ENCODE results near the gene CLCN2.

The CLCN2 gene

DNA sequence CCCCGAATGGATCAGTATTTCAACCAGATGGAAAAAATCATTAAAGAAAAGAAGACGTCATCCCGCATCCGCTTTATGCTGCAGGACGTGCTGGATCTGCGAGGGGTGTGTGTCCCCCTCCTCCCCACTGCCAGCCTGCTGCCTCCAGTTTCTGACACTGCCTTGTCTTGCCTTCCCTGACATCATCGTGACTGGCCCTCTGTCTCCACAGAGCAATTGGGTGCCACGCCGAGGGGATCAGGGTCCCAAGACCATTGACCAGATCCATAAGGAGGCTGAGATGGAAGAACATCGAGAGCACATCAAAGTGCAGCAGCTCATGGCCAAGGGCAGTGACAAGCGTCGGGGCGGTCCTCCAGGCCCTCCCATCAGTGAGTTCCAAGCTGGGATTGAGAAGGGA lies 36.1 kb downstream of the CLCN2 start:
- no peak for DNase-seq (ENCODE audit: low spot score)

DNA sequence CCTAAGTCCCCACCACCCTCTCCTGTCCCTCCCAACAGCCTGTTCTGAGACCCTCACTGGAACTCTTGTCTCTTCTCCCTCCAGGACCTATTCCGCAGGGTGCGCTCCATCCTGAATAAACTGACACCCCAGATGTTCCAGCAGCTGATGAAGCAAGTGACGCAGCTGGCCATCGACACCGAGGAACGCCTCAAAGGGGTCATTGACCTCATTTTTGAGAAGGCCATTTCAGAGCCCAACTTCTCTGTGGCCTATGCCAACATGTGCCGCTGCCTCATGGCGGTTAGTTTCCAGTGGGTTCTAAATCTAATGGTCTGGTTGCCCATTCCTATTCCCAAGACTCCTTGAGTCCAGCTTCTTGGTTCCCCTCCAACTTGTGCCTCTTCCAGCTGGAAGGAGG lies 37.7 kb downstream of the CLCN2 start:
- no peak for DNase-seq (ENCODE audit: low spot score)

DNA sequence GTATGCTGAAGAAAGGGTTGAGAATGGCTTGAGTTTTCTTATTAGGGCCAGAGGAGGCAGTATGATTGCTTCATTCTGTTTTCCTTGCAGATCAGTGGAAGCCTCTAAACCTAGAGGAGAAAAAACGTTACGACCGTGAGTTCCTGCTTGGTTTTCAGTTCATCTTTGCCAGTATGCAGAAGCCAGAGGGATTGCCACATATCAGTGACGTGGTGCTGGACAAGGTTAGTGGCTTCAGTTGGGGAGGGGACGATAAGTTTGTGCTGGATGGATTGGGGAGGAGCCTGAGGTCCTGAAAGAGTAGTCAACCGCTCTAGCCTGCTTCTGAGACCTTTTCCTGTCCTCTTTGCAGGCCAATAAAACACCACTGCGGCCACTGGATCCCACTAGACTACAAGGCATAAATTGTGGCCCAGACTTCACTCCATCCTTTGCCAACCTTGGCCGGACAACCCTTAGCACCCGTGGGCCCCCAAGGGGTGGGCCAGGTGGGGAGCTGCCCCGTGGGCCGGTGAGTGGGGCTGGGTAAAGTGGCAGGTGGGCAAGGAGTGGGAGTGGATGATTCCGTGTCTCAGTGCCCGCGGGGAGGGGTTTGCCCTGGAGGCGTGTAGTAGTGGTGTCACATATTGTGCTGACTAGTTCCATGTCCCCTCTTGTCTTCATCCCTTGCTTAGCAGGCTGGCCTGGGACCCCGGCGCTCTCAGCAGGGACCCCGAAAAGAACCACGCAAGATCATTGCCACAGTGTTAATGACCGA lies 38.5 kb downstream of the CLCN2 start:
- no peak for DNase-seq (ENCODE audit: low spot score)

DNA sequence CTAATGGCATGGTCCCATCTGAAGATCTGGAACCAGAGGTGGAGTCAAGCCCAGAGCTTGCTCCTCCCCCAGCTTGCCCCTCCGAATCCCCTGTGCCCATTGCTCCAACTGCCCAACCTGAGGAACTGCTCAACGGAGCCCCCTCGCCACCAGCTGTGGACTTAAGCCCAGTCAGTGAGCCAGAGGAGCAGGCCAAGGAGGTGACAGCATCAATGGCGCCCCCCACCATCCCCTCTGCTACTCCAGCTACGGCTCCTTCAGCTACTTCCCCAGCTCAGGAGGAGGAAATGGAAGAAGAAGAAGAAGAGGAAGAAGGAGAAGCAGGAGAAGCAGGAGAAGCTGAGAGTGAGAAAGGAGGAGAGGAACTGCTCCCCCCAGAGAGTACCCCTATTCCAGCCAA lies 39.7 kb downstream of the CLCN2 start:
- DNase-seq (ENCODE audit: low spot score): no peak

DNA sequence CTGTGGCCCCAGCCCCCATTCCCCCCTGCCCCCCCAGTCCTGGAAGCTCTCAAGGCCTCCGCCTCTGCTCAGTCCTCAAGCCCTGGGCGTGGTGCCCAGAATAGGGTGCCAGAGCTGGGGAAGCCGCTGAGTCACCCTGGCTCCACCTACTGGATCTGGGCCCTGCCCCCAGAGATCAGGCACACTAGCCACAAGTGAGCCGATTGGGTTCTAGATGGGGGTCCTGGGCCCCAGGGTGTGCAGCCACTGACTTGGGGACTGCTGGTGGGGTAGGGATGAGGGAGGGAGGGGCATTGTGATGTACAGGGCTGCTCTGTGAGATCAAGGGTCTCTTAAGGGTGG lies 41.3 kb downstream of the CLCN2 start:
- peak; percentile 46 for DNase-seq (ENCODE audit: low spot score)

DNA sequence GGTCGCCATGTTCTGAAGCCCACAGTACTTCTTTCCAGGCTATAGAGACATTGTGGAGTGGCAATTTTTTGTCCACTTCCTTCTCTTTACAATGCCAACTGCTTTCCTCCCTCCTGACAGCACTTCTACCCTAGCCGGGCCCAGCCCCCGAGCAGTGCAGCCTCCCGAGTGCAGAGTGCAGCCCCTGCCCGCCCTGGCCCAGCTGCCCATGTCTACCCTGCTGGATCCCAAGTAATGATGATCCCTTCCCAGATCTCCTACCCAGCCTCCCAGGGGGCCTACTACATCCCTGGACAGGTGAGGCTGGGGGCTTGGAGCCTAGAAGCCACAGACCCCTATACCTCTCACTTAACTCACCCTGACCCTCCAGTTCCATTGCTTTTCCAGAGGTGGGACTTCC lies 44.2 kb downstream of the CLCN2 start:
- DNase-seq (ENCODE audit: low spot score): no peak

DNA sequence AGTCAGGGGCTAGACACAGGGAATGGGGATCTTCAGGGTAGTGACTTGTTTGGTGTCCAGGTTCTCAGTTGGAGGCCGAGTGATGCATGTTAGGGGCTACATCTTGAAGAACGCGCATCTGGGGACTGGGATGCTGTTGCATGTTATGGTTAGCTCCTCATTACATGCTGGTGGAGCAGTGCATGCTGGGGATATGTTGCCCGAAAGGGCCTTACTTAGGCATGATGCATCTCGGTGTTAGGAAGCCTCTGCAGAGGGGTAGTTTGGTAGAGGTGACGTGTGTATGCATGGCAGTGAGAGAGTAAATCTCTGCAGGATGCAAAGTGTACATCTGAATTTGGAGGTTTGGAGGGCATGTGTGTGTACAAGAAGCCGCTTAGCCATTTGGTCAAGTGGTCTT lies 44.6 kb downstream of the CLCN2 start:
- DNase-seq (ENCODE audit: low spot score): no peak

DNA sequence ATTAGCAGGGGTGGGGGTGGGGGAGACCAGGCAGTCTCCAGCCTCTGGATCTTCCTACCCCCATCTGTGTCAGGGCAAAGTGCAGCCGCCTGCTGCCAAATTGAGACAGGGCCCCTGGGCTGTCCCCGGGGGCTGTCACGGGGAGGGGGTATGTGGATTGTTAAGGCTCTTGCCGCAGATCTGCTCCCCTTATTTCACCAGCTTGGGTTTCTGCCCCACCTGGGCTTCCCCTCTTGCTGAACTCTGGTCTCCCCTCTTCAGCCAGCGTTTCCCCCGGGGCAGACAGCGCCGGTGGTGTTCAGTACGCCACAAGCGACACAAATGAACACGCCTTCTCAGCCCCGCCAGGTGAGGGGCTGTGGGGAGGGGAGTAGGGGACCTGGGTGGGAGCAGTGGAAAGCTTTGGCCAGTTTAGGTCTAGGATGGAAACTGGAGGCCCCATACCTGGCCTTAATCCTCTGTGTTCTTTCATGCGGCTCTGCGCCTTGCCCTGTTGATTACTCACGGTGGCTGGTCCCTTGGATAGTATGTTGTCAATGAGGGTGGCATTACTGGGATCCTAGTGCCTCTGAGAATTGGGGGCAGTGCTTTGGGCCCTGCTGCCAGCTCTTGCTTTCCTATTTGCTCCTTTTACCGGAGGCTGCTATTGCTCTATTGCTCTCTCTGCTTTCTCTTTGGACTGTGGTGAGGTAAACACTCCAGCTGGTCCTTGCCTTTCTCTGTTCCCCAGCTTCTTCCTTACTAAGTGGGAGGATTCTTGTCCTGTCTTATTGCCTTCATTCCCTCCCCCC lies 45.3 kb downstream of the CLCN2 start:
- peak; percentile 6 for DNase-seq (ENCODE audit: low spot score)

DNA sequence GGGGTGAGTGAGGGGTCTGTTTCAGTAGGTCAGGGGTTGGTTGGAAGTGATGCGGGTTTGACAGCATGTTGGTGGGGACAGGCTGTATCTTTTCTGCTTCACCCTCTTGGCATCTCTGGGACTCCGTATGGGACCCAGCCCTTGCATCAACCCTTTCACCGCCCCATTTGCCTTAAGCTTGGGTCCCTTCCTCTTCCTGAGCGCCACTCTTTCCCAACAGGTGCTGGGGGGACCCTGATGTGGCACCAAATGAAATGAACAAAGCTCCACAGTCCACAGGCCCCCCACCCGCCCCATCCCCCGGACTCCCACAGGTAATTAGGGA lies 45.9 kb downstream of the CLCN2 start:
- no peak for DNase-seq (ENCODE audit: low spot score)

DNA sequence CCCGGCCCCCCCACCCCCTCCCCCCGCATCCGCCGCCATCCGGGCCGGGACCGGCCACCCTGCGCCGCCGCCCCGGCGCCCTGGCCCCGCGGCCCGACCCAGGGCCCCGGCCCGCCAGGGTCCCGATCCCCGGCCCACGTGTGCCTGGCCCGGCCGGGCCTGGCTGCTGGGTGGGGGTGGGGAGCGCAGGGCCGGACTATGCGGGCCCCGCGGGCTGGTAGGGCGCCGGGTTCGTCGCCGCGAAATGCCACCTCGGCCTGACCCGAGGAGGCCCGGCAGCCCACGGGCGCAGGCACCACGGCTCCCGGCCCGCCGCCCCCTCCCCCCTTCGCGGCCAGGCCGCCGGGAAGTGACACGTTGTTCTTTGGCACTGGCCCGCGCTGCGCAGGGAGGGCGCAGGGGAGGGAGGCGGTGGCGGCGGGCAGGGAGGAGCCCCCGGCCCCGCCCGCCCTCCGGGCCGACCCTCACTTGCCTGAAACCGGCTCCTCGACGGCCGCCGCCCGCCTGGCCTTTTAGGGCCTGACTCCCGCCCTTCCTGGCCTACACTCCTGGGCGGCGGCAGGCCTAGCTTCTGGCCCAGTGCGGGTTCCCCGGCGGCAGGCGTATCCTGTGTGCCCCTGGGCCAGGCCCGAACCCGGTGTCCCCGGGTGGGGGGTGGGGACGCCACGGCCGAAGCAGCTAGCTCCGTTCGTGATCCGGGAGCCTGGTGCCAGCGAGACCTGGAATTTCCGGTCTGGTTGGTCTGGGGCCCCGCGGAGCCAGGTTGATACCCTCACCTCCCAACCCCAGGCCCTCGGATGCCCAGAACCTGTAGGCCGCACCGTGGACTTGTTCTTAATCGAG lies 46.5 kb downstream of the CLCN2 start:
- DNase-seq (ENCODE audit: low spot score): peak; percentile 65

DNA sequence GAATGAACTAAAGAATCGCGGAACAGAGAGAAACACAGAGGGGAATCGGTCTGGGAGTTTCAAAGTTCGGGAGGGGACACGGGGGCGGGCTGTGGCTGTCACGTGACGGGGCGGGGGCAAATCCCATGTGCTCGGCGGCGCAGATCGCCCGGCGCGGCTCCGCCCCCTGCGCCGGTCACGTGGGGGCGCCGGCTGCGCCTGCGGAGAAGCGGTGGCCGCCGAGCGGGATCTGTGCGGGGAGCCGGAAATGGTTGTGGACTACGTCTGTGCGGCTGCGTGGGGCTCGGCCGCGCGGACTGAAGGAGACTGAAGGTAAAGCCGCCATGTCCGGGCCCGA lies 47.1 kb downstream of the CLCN2 start, which contains the start of gene EIF4G1:
TSS of gene EIF4G1 (plus strand) at position 244 of the 337 bp plus-strand sequence. CDS start 1,191 bp downstream, outside the sequence.
- DNase-seq (ENCODE audit: low spot score): peak; percentile 93

DNA sequence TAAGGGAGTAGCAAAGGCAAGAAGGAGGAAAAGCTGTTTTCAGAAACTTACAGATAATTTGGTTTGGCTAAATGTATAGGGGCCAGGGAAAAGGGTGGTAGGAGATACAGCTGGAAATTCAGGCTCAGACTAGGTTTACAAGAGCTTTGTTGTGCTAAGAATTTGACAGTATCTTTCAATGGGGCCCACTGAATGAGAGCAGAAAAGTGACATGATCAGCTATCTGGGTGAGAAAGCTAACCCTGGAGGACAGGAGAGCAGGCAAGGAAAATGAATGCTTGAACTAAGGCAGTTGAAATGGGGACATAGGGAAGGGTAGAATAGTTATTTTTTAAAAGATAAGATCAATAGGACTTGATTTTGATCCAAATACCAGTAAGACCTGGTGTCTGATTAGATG lies 49.8 kb downstream of the CLCN2 start:
- DNase-seq (ENCODE audit: low spot score): no peak

DNA sequence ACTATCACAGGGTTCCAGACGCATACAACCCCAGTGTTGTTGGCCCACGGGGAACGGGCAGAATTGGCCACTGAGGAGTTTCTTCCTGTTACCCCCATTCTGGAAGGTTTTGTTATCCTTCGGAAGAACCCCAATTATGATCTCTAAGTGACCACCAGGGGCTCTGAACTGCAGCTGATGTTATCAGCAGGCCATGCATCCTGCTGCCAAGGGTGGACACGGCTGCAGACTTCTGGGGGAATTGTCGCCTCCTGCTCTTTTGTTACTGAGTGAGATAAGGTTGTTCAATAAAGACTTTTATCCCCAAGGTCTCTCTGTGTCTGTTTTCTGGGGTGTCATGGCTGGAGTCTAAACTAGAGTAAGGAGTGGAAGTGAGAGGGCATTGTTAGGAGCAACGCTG lies 52.7 kb downstream of the CLCN2 start:
- no peak for DNase-seq (ENCODE audit: low spot score)

DNA sequence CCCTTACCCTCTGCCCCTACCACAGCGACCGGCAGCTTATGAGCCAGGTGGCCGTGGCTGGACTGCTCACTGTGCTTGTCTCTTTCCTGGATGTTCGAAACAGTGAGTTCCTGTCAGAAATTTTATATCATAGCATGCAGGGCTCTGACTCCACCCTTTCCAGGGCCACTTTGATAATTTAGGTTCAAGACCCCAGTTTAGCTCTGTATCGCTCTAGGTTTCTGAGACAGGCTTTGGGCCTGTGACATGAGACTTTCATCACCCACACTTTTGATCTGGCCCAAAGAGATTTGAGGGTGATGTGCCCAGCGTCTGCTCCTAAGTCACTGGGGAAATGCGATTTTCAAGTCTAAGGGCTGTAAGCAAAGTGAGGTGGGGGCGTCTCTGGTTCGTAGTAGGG lies 53.5 kb downstream of the CLCN2 start:
- no peak for DNase-seq (ENCODE audit: low spot score)

DNA sequence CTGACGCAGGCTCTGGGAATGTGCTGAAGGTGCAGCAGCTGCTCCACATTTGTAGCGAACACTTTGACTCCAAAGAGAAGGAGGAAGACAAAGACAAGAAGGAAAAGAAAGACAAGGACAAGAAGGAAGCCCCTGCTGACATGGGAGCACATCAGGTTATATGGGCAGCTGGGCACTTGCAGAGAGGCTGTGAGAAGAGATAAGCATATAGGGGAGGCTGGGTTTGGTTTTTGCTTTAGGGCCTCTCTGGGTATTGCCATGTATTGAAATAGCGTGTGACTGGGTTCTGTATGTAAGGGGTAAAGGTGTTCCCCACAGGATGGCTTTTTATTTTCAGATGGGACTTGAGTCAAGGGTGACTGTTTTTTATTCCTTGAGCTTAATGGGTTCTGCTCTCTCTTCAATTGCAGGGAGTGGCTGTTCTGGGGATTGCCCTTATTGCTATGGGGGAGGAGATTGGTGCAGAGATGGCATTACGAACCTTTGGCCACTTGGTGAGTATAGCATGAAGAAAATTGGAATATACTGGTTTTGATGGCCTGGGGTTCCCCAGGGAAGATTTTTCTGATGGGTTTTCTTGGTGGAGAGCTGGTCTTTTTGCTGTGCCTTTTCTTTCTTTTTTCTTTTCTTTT lies 54.9 kb downstream of the CLCN2 start:
- DNase-seq (ENCODE audit: low spot score): no peak

DNA sequence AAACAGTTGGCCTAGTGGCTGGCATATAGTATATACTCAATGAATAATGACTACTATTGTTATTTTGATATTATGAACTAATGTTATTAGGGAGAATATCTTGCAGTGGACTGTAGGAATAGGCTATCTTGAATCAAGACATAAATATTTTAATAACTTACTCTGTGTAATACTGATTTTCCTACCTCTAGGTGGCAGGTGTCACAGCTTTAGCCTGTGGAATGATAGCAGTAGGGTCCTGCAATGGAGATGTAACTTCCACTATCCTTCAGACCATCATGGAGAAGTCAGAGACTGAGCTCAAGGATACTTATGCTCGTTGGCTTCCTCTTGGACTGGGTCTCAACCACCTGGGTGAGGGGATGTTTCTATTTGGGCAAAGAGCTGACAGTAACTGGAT lies 55.8 kb downstream of the CLCN2 start:
- no peak for DNase-seq (ENCODE audit: low spot score)

DNA sequence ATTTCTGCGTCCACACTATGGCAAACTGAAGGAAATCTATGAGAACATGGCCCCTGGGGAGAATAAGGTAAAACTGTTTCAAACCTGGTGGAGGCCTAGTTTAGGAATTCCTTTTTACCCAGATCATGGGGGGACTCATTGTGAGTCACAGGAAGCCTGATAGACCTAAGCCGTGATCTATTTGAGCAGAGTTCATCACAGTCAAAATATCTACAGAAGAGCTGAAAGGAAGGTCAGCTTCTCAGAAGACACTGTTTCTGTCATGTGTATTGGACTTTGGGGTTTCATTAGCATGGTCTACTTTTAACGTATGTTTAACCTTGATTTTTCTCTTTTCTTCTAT lies 61.1 kb downstream of the CLCN2 start:
- DNase-seq (ENCODE audit: low spot score): no peak

DNA sequence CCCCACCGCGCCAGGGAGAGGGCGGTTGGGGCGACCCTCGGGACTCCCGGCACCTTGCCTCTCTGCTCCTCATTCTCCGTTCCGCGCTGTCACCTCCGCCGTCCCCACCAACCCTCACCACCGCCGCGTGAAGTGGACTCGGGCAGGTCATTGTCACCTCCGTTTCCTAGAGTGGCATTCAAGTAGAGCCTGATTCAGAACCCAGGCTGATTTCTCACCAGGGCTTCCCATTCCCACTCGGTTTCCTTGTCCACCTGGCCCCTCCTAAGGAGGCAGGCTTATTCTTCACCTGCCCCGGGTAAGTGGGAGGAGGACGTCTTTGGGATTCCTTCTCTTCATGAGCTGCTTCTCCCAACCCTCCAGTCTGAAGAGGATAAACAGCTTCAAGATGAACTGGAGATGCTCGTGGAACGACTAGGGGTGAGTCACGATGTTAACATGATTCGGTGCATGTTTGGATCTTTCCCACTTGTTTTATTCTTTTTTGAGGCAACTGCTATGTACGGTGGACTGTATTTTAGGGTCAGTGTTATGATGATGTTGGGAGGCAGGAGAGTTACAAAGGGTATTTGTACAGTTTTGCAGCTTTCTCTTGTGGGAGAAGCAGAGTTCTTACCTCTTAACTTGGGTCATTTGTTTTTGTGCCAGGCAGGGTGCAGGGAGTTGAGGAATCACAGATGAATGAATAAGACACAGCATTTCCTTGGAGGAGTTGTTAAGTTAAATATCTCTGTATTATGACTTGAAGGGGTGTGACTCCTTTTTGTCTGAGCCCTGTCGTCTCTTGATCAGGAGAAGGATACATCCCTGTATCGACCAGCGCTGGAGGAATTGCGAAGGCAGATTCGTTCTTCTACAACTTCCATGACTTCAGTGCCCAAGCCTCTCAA lies 61.7 kb downstream of the CLCN2 start:
- no peak for DNase-seq (ENCODE audit: low spot score)

DNA sequence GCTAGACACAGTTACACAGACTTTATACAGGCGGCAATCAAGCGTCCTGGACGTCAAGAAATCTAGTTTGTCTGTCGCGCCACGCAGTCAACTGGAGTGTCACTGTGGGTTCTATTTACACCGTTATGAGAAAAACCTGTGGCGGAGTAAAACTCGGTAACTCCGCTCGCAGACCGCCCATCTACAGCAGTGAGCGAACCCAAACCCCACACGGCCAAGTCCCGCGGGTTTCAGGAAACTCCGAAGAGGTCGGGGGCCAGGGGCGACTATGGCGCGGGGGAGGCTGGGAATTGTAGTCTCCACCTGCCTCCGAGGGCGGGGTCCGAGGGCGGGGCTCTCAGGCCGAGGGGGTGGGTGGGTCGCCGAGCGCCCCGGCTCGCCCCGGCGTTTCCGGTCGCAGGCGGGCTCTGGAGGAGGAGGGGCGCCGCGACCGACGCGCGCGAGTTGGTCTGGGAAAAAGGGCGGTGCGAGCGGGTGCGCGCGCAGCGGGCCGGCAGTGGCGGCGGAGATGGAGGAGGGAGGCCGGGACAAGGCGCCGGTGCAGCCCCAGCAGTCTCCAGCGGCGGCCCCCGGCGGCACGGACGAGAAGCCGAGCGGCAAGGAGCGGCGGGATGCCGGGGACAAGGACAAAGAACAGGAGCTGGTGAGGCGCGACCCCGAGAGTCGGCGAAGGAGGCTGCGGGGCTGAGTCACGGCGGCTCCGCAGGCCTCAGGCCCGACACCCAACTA lies 62.5 kb downstream of the CLCN2 start, which contains the start of gene PSMD2:
TSS of gene PSMD2 (plus strand) at position 483 of the 729 bp plus-strand sequence. CDS start at position 509, 26 bp downstream.
- peak; percentile 98 for DNase-seq (ENCODE audit: low spot score)

DNA sequence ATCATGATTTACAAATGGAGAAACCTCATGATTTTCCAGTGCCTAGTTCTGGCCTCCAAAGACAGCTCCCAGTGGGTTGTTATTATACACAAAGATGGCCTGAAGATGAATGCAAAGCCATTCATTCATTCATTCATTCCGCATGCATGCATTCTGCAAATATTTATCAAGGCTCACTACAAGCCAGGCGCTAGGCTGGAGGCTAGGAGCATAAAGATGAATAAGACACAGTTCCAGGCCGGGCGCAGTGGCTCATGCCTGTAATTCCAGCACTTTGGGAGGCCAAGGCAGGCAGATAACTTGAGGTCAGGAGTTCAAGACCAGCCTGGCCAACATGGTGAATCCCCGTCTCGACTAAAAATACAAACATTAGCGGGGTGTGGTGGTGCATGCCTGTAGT lies 64.8 kb downstream of the CLCN2 start:
- DNase-seq (ENCODE audit: low spot score): no peak
